Fibroblast of lung (primary cell): ENCODE results near the gene RANBP10. TPM values are rescaled to one million over a fixed set of nuclear protein-coding genes. Genes with fewer than 3 reads are reported as not detected.
A peak's percentile ranks its signal among the peaks of the same experiment; 100 is the strongest.

Experiments used
- DNase-seq, 2 donors: peaks; one replicate each; pipeline versions ENCODE4 v3.0.0 to v3.0.0-alpha.2; 2010; ENCODE audit warnings: low read depth in 2 of 2
- H2AFZ ChIP-seq: 2 replicates; pipeline ENCODE4 v1.5.1; 2012; ENCODE audit warnings: low read length, control low read depth, inconsistent platforms
- H3K27ac ChIP-seq: 2 replicates; pipeline ENCODE4 v1.5.1; 2011; ENCODE audit warnings: low read length, control low read depth; ENCODE audit not compliant: insufficient read depth
- H3K27me3 ChIP-seq: 2 replicates; pipeline ENCODE4 v1.5.1; 2011; ENCODE audit warnings: mild to moderate bottlenecking, low read length; ENCODE audit not compliant: control insufficient read depth, insufficient read depth
- H3K36me3 ChIP-seq: 2 replicates; pipeline ENCODE4 v1.5.1; 2011; ENCODE audit warnings: low read length; ENCODE audit not compliant: control insufficient read depth, insufficient read depth
- H3K4me1 ChIP-seq: 2 replicates; pipeline ENCODE4 v1.5.1; 2011; ENCODE audit warnings: low read length; ENCODE audit not compliant: control insufficient read depth, insufficient read depth; ENCODE audit errors: extremely low read depth
- H3K4me2 ChIP-seq: 2 replicates; pipeline ENCODE4 v1.5.1; 2011; ENCODE audit warnings: low read length, control low read depth; ENCODE audit not compliant: insufficient read depth; ENCODE audit errors: extremely low read depth
- H3K4me3 ChIP-seq, 4 experiments: fragments of 200-600 bp in 1 of 4; sonication (generic) in 1 of 4; replicated peaks in 1 of 4; 2 replicates each; pipeline ENCODE4 v1.5.1; 2011 to 2016; ENCODE audit warnings: low read length in 4 of 4, low read depth in 3 of 4, mild to moderate bottlenecking in 3 of 4, control low read depth in 2 of 4, inconsistent platforms in 1 of 4, mixed read lengths in 1 of 4; ENCODE audit not compliant: insufficient read depth in 1 of 4; ENCODE audit errors: control extremely low read depth in 1 of 4
- H3K79me2 ChIP-seq: 2 replicates; pipeline ENCODE4 v1.5.1; 2012; ENCODE audit warnings: mild to moderate bottlenecking, low read length, inconsistent platforms; ENCODE audit not compliant: control insufficient read depth, insufficient read depth
- H3K9ac ChIP-seq: 2 replicates; pipeline ENCODE4 v1.5.1; 2011; ENCODE audit warnings: mild to moderate bottlenecking, low read length, control low read depth; ENCODE audit not compliant: insufficient read depth
- H3K9me3 ChIP-seq: 2 replicates; pipeline ENCODE4 v1.5.1; 2012; ENCODE audit warnings: low read depth, low read length; ENCODE audit not compliant: control insufficient read depth, insufficient read depth
- H4K20me1 ChIP-seq: 2 replicates; pipeline ENCODE4 v1.5.1; 2011; ENCODE audit warnings: low read length; ENCODE audit not compliant: control insufficient read depth, insufficient read depth; ENCODE audit errors: extremely low read depth
- CTCF ChIP-seq, 2 donors: IDR thresholded peaks in 1 of 2; conservative IDR thresholded peaks in 1 of 2; 1 replicate in 1 of 2; 2 replicates in 1 of 2; pipeline ENCODE4 v1.5.1; 2011 to 2012; ENCODE audit warnings: low read length in 2 of 2, control low read depth in 1 of 2, inconsistent platforms in 1 of 2, low read depth in 1 of 2, mild to moderate bottlenecking in 1 of 2
- EZH2 ChIP-seq: IDR thresholded peaks from 2 replicates; pipeline ENCODE4 v1.5.1; 2012; ENCODE audit warnings: low read length, control low read depth, mild to moderate bottlenecking; ENCODE audit errors: missing control alignments
- polyA plus RNA-seq, 2 donors: library from polyadenylated mRNA; depleted of rRNA in 1 of 2; stranded (reverse) in 1 of 2; unstranded in 1 of 2; fragments of >200 nt; gene quantifications; 2 replicates each; pipeline ENCODE4 v1.2.1, GENCODE V29; 2011 to 2012; ENCODE audit warnings: missing spikeins in 1 of 2
- total RNA-seq: library from RNA; depleted of rRNA; stranded (reverse); fragments of >200 nt; gene quantifications from 2 replicates; pipeline ENCODE4 v1.2.1, GENCODE V29; 2014

RANBP10 gene
- total and polyA plus RNA-seq, 2 donors (not counting 1 experiment from before 2014, with no cell fraction given) = 4.6 to 7.1 TPM

- no peaks in the 10 kb centered on the region for H3K9me3 ChIP-seq
- H3K36me3 ChIP-seq = no peaks in the 10 kb centered on the region
- H3K4me1 ChIP-seq = no peaks in the 10 kb centered on the region
- H3K79me2 ChIP-seq = no peaks in the 10 kb centered on the region
- no peak overlapping the region for H2AFZ ChIP-seq
- no peak for DNase-seq
- no peak overlapping the region for H3K27ac ChIP-seq
- H3K9ac ChIP-seq = no peak overlapping the region
- H3K27me3 ChIP-seq = no peaks in the 10 kb centered on the region
- no peak overlapping the region for H3K4me2 ChIP-seq
- TF ChIP-seq EZH2 (no peak), CTCF (conservative IDR thresholded peaks at IDR 0.05 in 1 of 2, IDR thresholded peaks at IDR 0.05 in 1 of 2; ENCODE audit: low read depth in 1 of 2, low read length in 2 of 2) (no peak)
- H3K4me3 ChIP-seq = no peak overlapping the region
- no peaks in the 10 kb centered on the region for H4K20me1 ChIP-seq
Measured at GRCh38 chr16:67782567-67783352, 23.6 kb downstream of the RANBP10 start.

GRCh38 chr16:67781565-67781921 lies 24.8 kb downstream of the RANBP10 start:
- peak in 1 of 2 donors; percentile 16 for DNase-seq
- Histone ChIP-seq H2AFZ (no peak overlapping the region), H3K27me3 (no peaks in the 10 kb centered on the region), H3K4me2 (no peak overlapping the region), H3K9ac (no peak overlapping the region), H4K20me1 (no peaks in the 10 kb centered on the region), H3K4me1 (no peaks in the 10 kb centered on the region), H3K9me3 (no peaks in the 10 kb centered on the region), H3K27ac (no peak overlapping the region), H3K79me2 (no peaks in the 10 kb centered on the region), H3K36me3 (no peaks in the 10 kb centered on the region), H3K4me3 (no peak overlapping the region)
- no peak for TF ChIP-seq CTCF (conservative IDR thresholded peaks at IDR 0.05 in 1 of 2, IDR thresholded peaks at IDR 0.05 in 1 of 2; ENCODE audit: low read depth in 1 of 2, low read length in 2 of 2)
- TF ChIP-seq EZH2 = no peak

DNA sequence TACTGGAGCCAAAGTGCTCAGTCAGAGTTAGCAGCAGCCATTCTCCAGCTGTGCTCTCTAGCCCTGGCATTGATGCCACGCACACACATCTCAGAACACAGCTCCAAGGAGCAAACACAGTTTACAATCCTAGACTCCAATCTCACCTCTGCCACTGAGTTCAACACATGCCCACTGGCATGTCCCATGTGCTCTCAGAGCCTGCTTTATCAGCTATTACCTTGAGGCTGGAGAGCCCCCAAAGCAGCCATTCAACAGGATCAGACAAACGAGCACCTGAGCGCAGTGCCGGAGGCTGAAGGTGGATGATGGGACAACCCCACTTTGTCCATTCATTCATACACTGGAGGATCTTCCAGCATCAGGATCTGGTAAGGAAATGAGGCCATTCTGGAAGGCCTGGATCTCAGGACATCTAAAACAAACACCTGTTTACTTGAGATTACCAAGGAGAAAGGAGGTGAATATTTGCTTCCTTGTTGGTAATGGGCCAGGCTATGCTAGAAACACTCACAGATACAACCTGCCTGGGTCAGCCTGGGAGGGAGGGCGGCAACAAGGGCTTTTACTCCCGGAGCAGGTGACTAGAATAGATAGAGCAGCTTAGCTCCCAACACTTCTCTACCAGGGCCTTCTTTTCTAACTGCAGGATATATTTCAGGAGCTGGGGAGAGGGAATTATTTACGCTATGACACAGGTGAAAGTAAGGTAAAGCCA lies 25.4 kb downstream of the RANBP10 start:
- Histone ChIP-seq H3K4me2 (no peak overlapping the region), H3K4me1 (no peaks in the 10 kb centered on the region)

More for the DNA sequence above, 25.4 kb downstream of the RANBP10 start:
- no peak overlapping the region for H3K9ac ChIP-seq
- no peaks in the 10 kb centered on the region for H3K79me2 ChIP-seq
- no peak overlapping the region for H2AFZ ChIP-seq
- TF ChIP-seq CTCF (conservative IDR thresholded peaks at IDR 0.05 in 1 of 2, IDR thresholded peaks at IDR 0.05 in 1 of 2; ENCODE audit: low read depth in 1 of 2, low read length in 2 of 2) (no peak), EZH2 (no peak)
- DNase-seq = no peak
- no peak overlapping the region for H3K27ac ChIP-seq
- no peak overlapping the region for H3K4me3 ChIP-seq
- no peaks in the 10 kb centered on the region for H3K9me3 ChIP-seq
- H4K20me1 ChIP-seq = no peaks in the 10 kb centered on the region
- H3K36me3 ChIP-seq = no peaks in the 10 kb centered on the region
- H3K27me3 ChIP-seq = no peaks in the 10 kb centered on the region
